ENCODE measurements around the gene COL4A2. TPM values are rescaled to one million over a fixed set of nuclear protein-coding genes. Genes with fewer than 3 reads are reported as not detected.

The COL4A2 gene
- total RNA-seq, 1 experiment from 2014 or later, result 74.5 TPM

- POLR2A ChIA-PET (ENCODE audit: unreplicated experiment), result no interaction called here
- no peak overlapping the region for H3K4me3 ChIP-seq (ENCODE audit: low read length)
- CTCF ChIA-PET, result no interaction called here
- DNase-seq, result no peak
- H2AFZ ChIP-seq (ENCODE audit: low read length), result no peak overlapping the region
- no peaks in the 10 kb centered on the region for H3K9me2 ChIP-seq (replicated peaks; ENCODE audit: low read length)
- no peaks in the 10 kb centered on the region; the same call in 1 of the 2 replicates for H3K36me3 ChIP-seq (ENCODE audit: low read depth, low read length)
- H4K20me1 ChIP-seq (ENCODE audit: low read length), result no peaks in the 10 kb centered on the region
- no peak for TF ChIP-seq EZH2 (IDR thresholded peaks at IDR 0.05; ENCODE audit: low read length, unreplicated experiment)
- ATAC-seq, result no peak
- H3K79me2 ChIP-seq (ENCODE audit: low read length), result no peaks in the 10 kb centered on the region
- intact Hi-C loops (cut with micrococcal nuclease), result no loop called here
- no peak overlapping the region for H3K27ac ChIP-seq (ENCODE audit: low read length)
- no peak overlapping the region for H3K9ac ChIP-seq (ENCODE audit: low read length)
- no peak overlapping the region for H3K4me2 ChIP-seq (ENCODE audit: low read length)
- no peaks in the 10 kb centered on the region for H3F3A ChIP-seq (ENCODE audit: low read length, unreplicated experiment)
- peaks cover 3% of the 10 kb centered on the region for H3K4me1 ChIP-seq (ENCODE audit: insufficient read depth, low read length)
- H3K9me3 ChIP-seq (ENCODE audit: low read length), result no peaks in the 10 kb centered on the region
- BruUV-seq (replicated peaks), result TSS peak; percentile 63
- H3K27me3 ChIP-seq (ENCODE audit: low read length), result no peaks in the 10 kb centered on the region
Measured at GRCh38 chr13:110512198-110512740, 205.2 kb downstream of the COL4A2 start.

- Histone ChIP-seq H3K9me2 (replicated peaks; ENCODE audit: low read length) (no peaks in the 10 kb centered on the region), H3K79me2 (ENCODE audit: low read length) (no peaks in the 10 kb centered on the region), H3K4me1 (ENCODE audit: insufficient read depth, low read length) (no peaks in the 10 kb centered on the region), H3F3A (ENCODE audit: low read length, unreplicated experiment) (no peaks in the 10 kb centered on the region), H3K9me3 (ENCODE audit: low read length) (no peaks in the 10 kb centered on the region), H3K4me3 (ENCODE audit: low read length) (no peak overlapping the region), H3K27me3 (ENCODE audit: low read length) (no peaks in the 10 kb centered on the region), H3K27ac (ENCODE audit: low read length) (no peak overlapping the region), H3K9ac (ENCODE audit: low read length) (no peak overlapping the region), H2AFZ (ENCODE audit: low read length) (no peak overlapping the region), H3K4me2 (ENCODE audit: low read length) (no peak overlapping the region), H4K20me1 (ENCODE audit: low read length) (no peaks in the 10 kb centered on the region), H3K36me3 (ENCODE audit: low read depth, low read length) (no peaks in the 10 kb centered on the region; the same call in 1 of the 2 replicates)
- ATAC-seq (no peak), DNase-seq (no peak)
- no TSS peak for BruUV-seq (replicated peaks)
- ChIA-PET POLR2A (ENCODE audit: unreplicated experiment) (no interaction called here), CTCF (no interaction called here)
- TF ChIP-seq CTCF (conservative IDR thresholded peaks at IDR 0.05; ENCODE audit: low read depth, low read length), result no peak
- no peak for TF ChIP-seq EZH2phosphoT487 (IDR thresholded peaks at IDR 0.05; ENCODE audit: borderline replicate concordance, low read length)
- TF ChIP-seq EZH2 (IDR thresholded peaks at IDR 0.05; ENCODE audit: low read length, unreplicated experiment), result no peak
- intact Hi-C loops (cut with micrococcal nuclease), result no loop called here
Measured at GRCh38 chr13:110516500-110516899, 209.4 kb downstream of the COL4A2 start.

- no peaks in the 10 kb centered on the region for H3K27me3 ChIP-seq (ENCODE audit: low read length)
- H3K9me3 ChIP-seq (ENCODE audit: low read length), result no peaks in the 10 kb centered on the region
- ChIA-PET POLR2A (ENCODE audit: unreplicated experiment) (no interaction called here), CTCF (no interaction called here)
- intact Hi-C loops (cut with micrococcal nuclease), result no loop called here
- no peaks in the 10 kb centered on the region for H3F3A ChIP-seq (ENCODE audit: low read length, unreplicated experiment)
- H2AFZ ChIP-seq (ENCODE audit: low read length), result no peak overlapping the region
- no peak for ATAC-seq
- no peak overlapping the region for H3K9ac ChIP-seq (ENCODE audit: low read length)
- no peak overlapping the region for H3K4me2 ChIP-seq (ENCODE audit: low read length)
- H3K4me1 ChIP-seq (ENCODE audit: insufficient read depth, low read length), result no peaks in the 10 kb centered on the region
- no peaks in the 10 kb centered on the region; the same call in 1 of the 2 replicates for H3K36me3 ChIP-seq (ENCODE audit: low read depth, low read length)
- H3K79me2 ChIP-seq (ENCODE audit: low read length), result no peaks in the 10 kb centered on the region
- no peak for DNase-seq
- no TSS peak for BruUV-seq (replicated peaks)
- H3K4me3 ChIP-seq (ENCODE audit: low read length), result no peak overlapping the region
- H3K9me2 ChIP-seq (replicated peaks; ENCODE audit: low read length), result no peaks in the 10 kb centered on the region
- TF ChIP-seq EZH2phosphoT487 (IDR thresholded peaks at IDR 0.05; ENCODE audit: borderline replicate concordance, low read length) (no peak), CTCF (conservative IDR thresholded peaks at IDR 0.05; ENCODE audit: low read depth, low read length) (no peak), EZH2 (IDR thresholded peaks at IDR 0.05; ENCODE audit: low read length, unreplicated experiment) (no peak)
- no peak overlapping the region for H3K27ac ChIP-seq (ENCODE audit: low read length)
- H4K20me1 ChIP-seq (ENCODE audit: low read length), result no peaks in the 10 kb centered on the region
Measured at GRCh38 chr13:110517505-110518225, 210.6 kb downstream of the COL4A2 start.
